ENCODE data around the gene NFASC.

Gene NFASC

GRCh38 chr1:204937901-204938300 lies 67.2 kb downstream of the NFASC start:
- no peak for TF ChIP-seq REST (IDR thresholded peaks at IDR 0.05; ENCODE audit: insufficient read depth in 1 of 2, low read depth in 2 of 2, low read length in 2 of 2)
- no peak for TF ChIP-seq TAF1 (IDR thresholded peaks at IDR 0.05; ENCODE audit: borderline replicate concordance, insufficient read depth, low read length)
- TF ChIP-seq POLR2AphosphoS5 (IDR thresholded peaks at IDR 0.05; ENCODE audit: low read depth, low read length): no peak
- no peak for TF ChIP-seq SIN3A (IDR thresholded peaks at IDR 0.05; ENCODE audit: borderline replicate concordance, insufficient read depth, low read length)
- TF ChIP-seq FOXP2 (optimal IDR thresholded peaks at IDR 0.05; ENCODE audit: borderline replicate concordance, extremely low read depth, extremely low read length, insufficient read depth): no peak

- TF ChIP-seq REST (IDR thresholded peaks at IDR 0.05; ENCODE audit: insufficient read depth in 1 of 2, low read depth in 2 of 2, low read length in 2 of 2) (no peak), TAF1 (IDR thresholded peaks at IDR 0.05; ENCODE audit: borderline replicate concordance, insufficient read depth, low read length) (no peak), POLR2AphosphoS5 (IDR thresholded peaks at IDR 0.05; ENCODE audit: low read depth, low read length) (no peak), FOXP2 (optimal IDR thresholded peaks at IDR 0.05; ENCODE audit: borderline replicate concordance, extremely low read depth, extremely low read length, insufficient read depth) (no peak), SIN3A (IDR thresholded peaks at IDR 0.05; ENCODE audit: borderline replicate concordance, insufficient read depth, low read length) (no peak)
Observed at GRCh38 chr1:204940591-204940990, 69.9 kb downstream of the NFASC start.

- TF ChIP-seq TAF1 (IDR thresholded peaks at IDR 0.05; ENCODE audit: borderline replicate concordance, insufficient read depth, low read length): no peak
- no peak for TF ChIP-seq POLR2AphosphoS5 (IDR thresholded peaks at IDR 0.05; ENCODE audit: low read depth, low read length)
- TF ChIP-seq REST (IDR thresholded peaks at IDR 0.05; ENCODE audit: insufficient read depth in 1 of 2, low read depth in 2 of 2, low read length in 2 of 2): no peak
- TF ChIP-seq FOXP2 (optimal IDR thresholded peaks at IDR 0.05; ENCODE audit: borderline replicate concordance, extremely low read depth, extremely low read length, insufficient read depth): no peak
- no peak for TF ChIP-seq SIN3A (IDR thresholded peaks at IDR 0.05; ENCODE audit: borderline replicate concordance, insufficient read depth, low read length)
Observed at GRCh38 chr1:204941421-204942338, 71.0 kb downstream of the NFASC start.

- TF ChIP-seq REST (IDR thresholded peaks at IDR 0.05; ENCODE audit: insufficient read depth in 1 of 2, low read depth in 2 of 2, low read length in 2 of 2) (no peak), FOXP2 (optimal IDR thresholded peaks at IDR 0.05; ENCODE audit: borderline replicate concordance, extremely low read depth, extremely low read length, insufficient read depth) (no peak), TAF1 (IDR thresholded peaks at IDR 0.05; ENCODE audit: borderline replicate concordance, insufficient read depth, low read length) (no peak), POLR2AphosphoS5 (IDR thresholded peaks at IDR 0.05; ENCODE audit: low read depth, low read length) (no peak), SIN3A (IDR thresholded peaks at IDR 0.05; ENCODE audit: borderline replicate concordance, insufficient read depth, low read length) (no peak)
Observed at GRCh38 chr1:204943495-204943894, 72.8 kb downstream of the NFASC start.
